A549 treated with DMSO at 1 μM for 4 hours (cell line): ENCODE measurements around the gene TAF11L10. TPM values are rescaled to one million over a fixed set of nuclear protein-coding genes. Genes with fewer than 3 reads are reported as not detected.

ENCODE experiments used
- total RNA-seq: library from RNA; stranded (reverse); fragments of 200-300 nt; extraction: Qiagen RNA extraction; gene quantifications from 5 replicates; pipeline ENCODE4 v1.2.3, GENCODE V29; 2022; ENCODE audit warnings: low read depth

TAF11L10 gene
- total RNA-seq = not detected in 5 replicates

DNA sequence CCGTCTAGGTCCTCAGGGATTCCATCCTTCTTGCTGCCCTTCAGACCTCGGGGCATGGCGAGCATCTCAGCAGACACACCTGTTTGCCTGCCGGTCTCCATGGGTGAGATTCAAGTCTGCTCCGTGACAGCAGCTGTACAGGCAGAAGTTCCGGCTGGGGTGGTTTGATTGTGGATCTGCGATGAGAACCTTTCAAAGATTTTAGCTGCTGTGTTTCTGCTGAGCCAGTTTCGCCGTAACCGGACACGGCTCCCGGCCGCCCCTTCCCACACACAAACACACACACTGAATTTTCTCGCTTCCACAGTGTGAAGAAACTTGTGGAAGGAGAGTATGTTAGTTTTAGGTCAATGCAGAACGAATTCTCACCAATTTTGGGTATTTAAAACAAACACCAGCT, at the start of gene TAF11L10:
TSS of gene TAF11L10 (minus strand) at position 101 of the 400 bp plus-strand sequence.

DNA sequence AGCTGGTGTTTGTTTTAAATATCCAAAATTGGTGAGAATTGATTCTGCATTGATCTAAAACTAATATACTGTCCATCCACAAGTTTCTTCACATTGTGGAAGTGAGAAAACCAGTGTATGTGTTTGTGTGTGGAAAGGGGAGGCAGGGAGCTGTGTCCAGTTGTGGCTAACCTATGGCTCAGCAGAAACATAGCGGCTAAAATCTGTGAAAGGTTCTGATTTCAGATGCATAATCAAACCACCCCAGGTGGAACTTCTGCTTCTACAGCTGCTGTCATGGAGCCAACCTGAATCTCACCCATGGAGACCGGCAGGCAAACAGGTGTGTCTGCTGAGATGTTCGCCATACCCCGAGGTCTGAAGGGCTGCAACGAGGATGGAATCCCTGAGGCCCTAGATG, 36.5 kb upstream of the TAF11L10 start, which contains the start of gene TAF11L14:
TSS of gene TAF11L14 (plus strand) at position 301 of the 400 bp plus-strand sequence.

DNA sequence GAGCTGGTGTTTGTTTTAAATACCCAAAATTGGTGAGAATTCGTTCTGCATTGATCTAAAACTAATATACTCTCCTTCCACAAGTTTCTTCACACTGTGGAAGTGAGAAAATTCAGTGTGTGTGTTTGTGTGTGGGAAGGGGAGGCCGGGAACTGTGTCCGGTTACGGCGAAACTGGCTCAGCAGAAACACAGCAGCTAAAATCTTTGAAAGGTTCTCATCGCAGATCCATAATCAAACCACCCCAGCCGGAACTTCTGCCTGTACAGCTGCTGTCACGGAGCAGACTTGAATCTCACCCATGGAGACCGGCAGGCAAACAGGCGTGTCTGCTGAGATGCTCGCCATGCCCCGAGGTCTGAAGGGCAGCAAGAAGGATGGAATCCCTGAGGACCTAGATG, 34.2 kb upstream of the TAF11L10 start, which contains the start of gene TAF11L13:
TSS of gene TAF11L13 (plus strand) at position 301 of the 400 bp plus-strand sequence.

DNA sequence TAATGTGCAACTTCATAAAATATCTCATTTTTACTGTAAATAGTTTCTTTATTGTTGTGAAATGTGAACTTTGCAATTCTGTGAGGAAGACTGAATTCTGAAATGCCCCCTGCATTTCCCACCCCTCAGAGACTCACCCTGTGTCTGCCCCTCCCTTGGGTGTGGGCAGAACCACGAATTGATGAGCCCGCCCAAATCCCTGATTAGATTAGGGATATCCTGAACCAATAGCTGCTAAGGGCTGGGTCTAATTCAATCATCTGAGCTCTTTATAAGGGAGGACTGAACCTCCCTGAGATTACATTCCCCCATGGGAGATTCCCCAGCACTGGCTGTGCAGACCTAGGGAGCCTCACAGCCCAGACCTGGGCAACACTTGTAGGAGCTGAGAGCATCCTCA, 12.5 kb upstream of the TAF11L10 start, which contains the start of gene TAF11L12:
TSS of gene TAF11L12 (plus strand) at position 301 of the 400 bp plus-strand sequence.

DNA sequence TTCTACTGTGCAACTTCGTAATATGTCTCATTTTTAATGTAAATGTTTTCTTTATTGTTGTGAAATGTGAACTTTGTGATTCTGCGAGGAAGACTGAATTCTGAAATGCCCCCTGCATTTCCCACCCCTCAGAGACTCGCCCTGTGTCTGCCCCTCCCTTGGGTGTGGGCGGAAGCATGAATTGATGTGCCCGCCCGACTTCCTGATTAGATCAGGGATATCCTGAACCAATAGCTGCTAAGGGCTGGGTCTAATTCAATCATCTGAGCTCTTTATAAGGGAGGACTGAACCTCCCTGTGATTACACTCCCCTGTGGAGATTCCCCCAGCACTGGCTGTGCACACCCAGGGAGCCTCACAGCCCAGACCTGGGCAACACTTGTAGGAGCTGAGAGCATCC, 6.3 kb upstream of the TAF11L10 start, which contains the start of gene TAF11L11:
TSS of gene TAF11L11 (plus strand) at position 304 of the 400 bp plus-strand sequence.

DNA sequence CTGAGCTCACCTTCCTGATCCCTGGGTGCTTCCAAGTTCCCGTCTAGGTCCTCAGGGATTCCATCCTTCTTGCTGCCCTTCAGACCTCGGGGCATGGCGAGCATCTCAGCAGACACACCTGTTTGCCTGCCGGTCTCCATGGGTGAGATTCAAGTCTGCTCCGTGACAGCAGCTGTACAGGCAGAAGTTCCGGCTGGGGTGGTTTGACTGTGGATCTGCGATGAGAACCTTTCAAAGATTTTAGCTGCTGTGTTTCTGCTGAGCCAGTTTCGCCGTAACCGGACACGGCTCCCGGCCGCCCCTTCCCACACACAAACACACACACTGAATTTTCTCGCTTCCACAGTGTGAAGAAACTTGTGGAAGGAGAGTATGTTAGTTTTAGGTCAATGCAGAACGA, 3.4 kb downstream of the TAF11L10 start, which contains the start of gene TAF11L9:
TSS of gene TAF11L9 (minus strand) at position 140 of the 400 bp plus-strand sequence.

DNA sequence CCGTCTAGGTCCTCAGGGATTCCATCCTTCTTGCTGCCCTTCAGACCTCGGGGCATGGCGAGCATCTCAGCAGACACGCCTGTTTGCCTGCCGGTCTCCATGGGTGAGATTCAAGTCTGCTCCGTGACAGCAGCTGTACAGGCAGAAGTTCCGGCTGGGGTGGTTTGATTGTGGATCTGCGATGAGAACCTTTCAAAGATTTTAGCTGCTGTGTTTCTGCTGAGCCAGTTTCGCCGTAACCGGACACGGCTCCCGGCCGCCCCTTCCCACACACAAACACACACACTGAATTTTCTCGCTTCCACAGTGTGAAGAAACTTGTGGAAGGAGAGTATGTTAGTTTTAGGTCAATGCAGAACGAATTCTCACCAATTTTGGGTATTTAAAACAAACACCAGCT, 6.8 kb downstream of the TAF11L10 start, which contains the start of gene TAF11L8:
TSS of gene TAF11L8 (minus strand) at position 101 of the 400 bp plus-strand sequence.

DNA sequence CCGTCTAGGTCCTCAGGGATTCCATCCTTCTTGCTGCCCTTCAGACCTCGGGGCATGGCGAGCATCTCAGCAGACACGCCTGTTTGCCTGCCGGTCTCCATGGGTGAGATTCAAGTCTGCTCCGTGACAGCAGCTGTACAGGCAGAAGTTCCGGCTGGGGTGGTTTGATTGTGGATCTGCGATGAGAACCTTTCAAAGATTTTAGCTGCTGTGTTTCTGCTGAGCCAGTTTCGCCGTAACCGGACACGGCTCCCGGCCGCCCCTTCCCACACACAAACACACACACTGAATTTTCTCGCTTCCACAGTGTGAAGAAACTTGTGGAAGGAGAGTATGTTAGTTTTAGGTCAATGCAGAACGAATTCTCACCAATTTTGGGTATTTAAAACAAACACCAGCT, 12.0 kb downstream of the TAF11L10 start, which contains the start of gene TAF11L7:
TSS of gene TAF11L7 (minus strand) at position 101 of the 400 bp plus-strand sequence.

Other genes with a start within 250 kb of the TAF11L10 start
- gene TAF11L2, start 99.6 kb downstream of the TAF11L10 start, total RNA-seq = not detected in 5 replicates
- gene TAF11L3, start 79.5 kb downstream of the TAF11L10 start, total RNA-seq = not detected in 5 replicates
- gene TAF11L4, start 76.0 kb downstream of the TAF11L10 start, total RNA-seq = not detected in 5 replicates
- gene TAF11L5, start 72.6 kb downstream of the TAF11L10 start, total RNA-seq = not detected in 5 replicates
- gene TAF11L6, start 69.2 kb downstream of the TAF11L10 start, total RNA-seq = not detected in 5 replicates
- gene TAF11L7, start 12.1 kb downstream of the TAF11L10 start, total RNA-seq = not detected in 5 replicates
- gene TAF11L8, start 6.9 kb downstream of the TAF11L10 start, total RNA-seq = not detected in 5 replicates
- gene TAF11L9, start 3.4 kb downstream of the TAF11L10 start, total RNA-seq = not detected in 5 replicates
- gene TAF11L11, start 6.4 kb upstream of the TAF11L10 start, total RNA-seq = 0.15 to 0.32 TPM (median 0.29 TPM) in 5 replicates
- 0.09 to 0.24 TPM in 2 of 5 replicates, not detected in the others for gene TAF11L12, start 12.6 kb upstream of the TAF11L10 start, total RNA-seq
- gene TAF11L13, start 34.3 kb upstream of the TAF11L10 start, total RNA-seq = not detected in 5 replicates
- not detected in 5 replicates for gene TAF11L14, start 36.6 kb upstream of the TAF11L10 start, total RNA-seq